Neural crest cell (in vitro differentiated cells): ENCODE measurements around the gene KCTD17. TPM values are rescaled to one million over a fixed set of nuclear protein-coding genes. Genes with fewer than 3 reads are reported as not detected.

Experiments used
- DNase-seq: peaks from one replicate; pipeline ENCODE4 v3.0.0; 2021; ENCODE audit warnings: low read depth, mixed read lengths, low spot score
- H3K27ac Mint-ChIP-seq: one replicate; pipeline ENCODE4 v1.8.0; 2021; ENCODE audit warnings: mild to moderate bottlenecking, mixed read lengths; ENCODE audit not compliant: unreplicated experiment
- H3K27me3 Mint-ChIP-seq: 2 replicates; pipeline ENCODE4 v1.8.0; 2021; ENCODE audit warnings: low read depth, mild to moderate bottlenecking, mixed read lengths
- H3K36me3 Mint-ChIP-seq: 2 replicates; pipeline ENCODE4 v1.8.0; 2021; ENCODE audit warnings: low read depth, mild to moderate bottlenecking, mixed read lengths
- H3K4me1 Mint-ChIP-seq: 2 replicates; pipeline ENCODE4 v1.8.0; 2021; ENCODE audit warnings: mixed read lengths
- H3K4me3 Mint-ChIP-seq: one replicate; pipeline ENCODE4 v1.8.0; 2021; ENCODE audit warnings: mild to moderate bottlenecking, mixed read lengths
- H3K9me3 Mint-ChIP-seq: 2 replicates; pipeline ENCODE4 v1.8.0; 2021; ENCODE audit warnings: mixed read lengths
- long read RNA-seq: library from polyadenylated mRNA; unstranded; transcript quantifications from one replicate; pipeline ENCODE4 v2.0.0, GENCODE V29; 2020
- total RNA-seq: library from RNA; stranded (reverse); gene quantifications from 2 replicates; pipeline ENCODE4 v1.2.1, GENCODE V29; 2021
- TF ChIP-seq, protein P1 (sequence below): fragments of 200-600 bp; sonication (generic); conservative IDR thresholded peaks from 2 replicates; pipeline ENCODE4 v1.5.0; 2021; ENCODE audit warnings: antibody characterized with exemption, mild to moderate bottlenecking

KCTD17 gene, protein sequence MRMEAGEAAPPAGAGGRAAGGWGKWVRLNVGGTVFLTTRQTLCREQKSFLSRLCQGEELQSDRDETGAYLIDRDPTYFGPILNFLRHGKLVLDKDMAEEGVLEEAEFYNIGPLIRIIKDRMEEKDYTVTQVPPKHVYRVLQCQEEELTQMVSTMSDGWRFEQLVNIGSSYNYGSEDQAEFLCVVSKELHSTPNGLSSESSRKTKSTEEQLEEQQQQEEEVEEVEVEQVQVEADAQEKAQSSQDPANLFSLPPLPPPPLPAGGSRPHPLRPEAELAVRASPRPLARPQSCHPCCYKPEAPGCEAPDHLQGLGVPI
- total RNA-seq: 85.7 and 95.8 TPM in 2 replicates
- long read RNA-seq: 0 reads

- TF ChIP-seq, protein P1, sequence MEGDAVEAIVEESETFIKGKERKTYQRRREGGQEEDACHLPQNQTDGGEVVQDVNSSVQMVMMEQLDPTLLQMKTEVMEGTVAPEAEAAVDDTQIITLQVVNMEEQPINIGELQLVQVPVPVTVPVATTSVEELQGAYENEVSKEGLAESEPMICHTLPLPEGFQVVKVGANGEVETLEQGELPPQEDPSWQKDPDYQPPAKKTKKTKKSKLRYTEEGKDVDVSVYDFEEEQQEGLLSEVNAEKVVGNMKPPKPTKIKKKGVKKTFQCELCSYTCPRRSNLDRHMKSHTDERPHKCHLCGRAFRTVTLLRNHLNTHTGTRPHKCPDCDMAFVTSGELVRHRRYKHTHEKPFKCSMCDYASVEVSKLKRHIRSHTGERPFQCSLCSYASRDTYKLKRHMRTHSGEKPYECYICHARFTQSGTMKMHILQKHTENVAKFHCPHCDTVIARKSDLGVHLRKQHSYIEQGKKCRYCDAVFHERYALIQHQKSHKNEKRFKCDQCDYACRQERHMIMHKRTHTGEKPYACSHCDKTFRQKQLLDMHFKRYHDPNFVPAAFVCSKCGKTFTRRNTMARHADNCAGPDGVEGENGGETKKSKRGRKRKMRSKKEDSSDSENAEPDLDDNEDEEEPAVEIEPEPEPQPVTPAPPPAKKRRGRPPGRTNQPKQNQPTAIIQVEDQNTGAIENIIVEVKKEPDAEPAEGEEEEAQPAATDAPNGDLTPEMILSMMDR: no peak
- H3K36me3 Mint-ChIP-seq: peaks cover 2% of the 10 kb centered on the region
- peak; percentile 51 for DNase-seq
- peak within 1 kb of the TSS; percentile 90 for H3K27ac Mint-ChIP-seq
- H3K4me1 Mint-ChIP-seq: peaks cover 8% of the 10 kb centered on the region
- H3K9me3 Mint-ChIP-seq: no peaks in the 10 kb centered on the region
- no peaks in the 10 kb centered on the region for H3K27me3 Mint-ChIP-seq
- peak within 1 kb of the TSS; percentile 89 for H3K4me3 Mint-ChIP-seq
Observed at GRCh38 chr22:37051391-37052385, at the start of gene KCTD17. KCTD17 (plus strand) TSS chr22:37051742; CDS start chr22:37051761, 19 bp downstream.

DNA sequence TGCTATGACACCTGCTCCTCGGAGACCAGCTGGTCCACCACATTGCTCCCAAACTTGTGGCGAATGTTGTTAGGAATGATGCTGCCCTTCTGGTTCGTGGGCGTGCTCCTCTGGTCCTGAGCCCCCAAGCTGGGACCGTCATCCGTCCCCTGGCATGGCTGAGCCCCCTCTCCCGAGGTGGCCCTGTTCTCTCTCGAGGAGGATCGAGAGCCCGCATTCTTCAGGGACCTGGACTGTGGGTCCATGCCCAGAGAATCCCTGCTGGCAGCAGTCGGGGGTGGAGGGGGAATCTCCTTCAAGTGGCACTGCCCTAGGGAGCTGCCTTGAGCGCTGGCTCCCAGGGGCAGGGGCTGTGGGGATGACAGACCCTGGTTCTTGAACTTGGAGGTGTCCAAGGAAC is 49.7 kb upstream of the KCTD17 start:
- TF ChIP-seq, protein P1: no peak
- Mint-ChIP-seq H3K27ac (no peak overlapping the region), H3K27me3 (peaks cover 7% of the 10 kb centered on the region), H3K4me1 (no peaks in the 10 kb centered on the region), H3K9me3 (no peaks in the 10 kb centered on the region), H3K36me3 (no peaks in the 10 kb centered on the region), H3K4me3 (no peak overlapping the region)
- no peak for DNase-seq

DNA sequence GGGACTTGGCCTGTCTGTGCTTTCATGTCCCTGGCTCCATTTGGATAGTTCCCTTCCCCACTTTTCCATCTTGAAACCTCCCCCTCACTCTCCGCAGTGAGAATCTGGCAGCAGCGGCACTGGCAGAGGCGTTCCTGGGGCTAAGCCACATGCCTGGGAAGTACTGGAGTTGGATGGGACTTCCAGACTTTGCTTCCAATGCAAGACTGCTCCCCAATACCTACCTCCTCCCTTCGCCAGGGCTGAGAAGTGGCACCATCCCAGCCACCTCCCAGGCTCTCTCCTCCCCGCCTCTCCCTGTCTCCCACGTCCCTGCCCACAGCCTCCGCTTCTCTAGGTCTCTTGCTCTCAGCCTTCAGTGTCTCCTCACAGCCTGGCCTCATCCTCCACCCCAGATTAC is 48.9 kb upstream of the KCTD17 start:
- Mint-ChIP-seq H3K4me1 (peaks cover 1% of the 10 kb centered on the region), H3K9me3 (no peaks in the 10 kb centered on the region), H3K27ac (no peak overlapping the region), H3K36me3 (no peaks in the 10 kb centered on the region), H3K4me3 (no peak overlapping the region), H3K27me3 (peaks cover 2% of the 10 kb centered on the region)
- DNase-seq: no peak
- TF ChIP-seq, protein P1: no peak

GRCh38 chr22:37007651-37008050 is 43.9 kb upstream of the KCTD17 start:
- Mint-ChIP-seq H3K4me1 (peaks cover 7% of the 10 kb centered on the region), H3K4me3 (no peak overlapping the region), H3K36me3 (no peaks in the 10 kb centered on the region), H3K27me3 (no peaks in the 10 kb centered on the region), H3K27ac (no peak overlapping the region), H3K9me3 (no peaks in the 10 kb centered on the region)
- no peak for DNase-seq
- TF ChIP-seq, protein P1: no peak

DNA sequence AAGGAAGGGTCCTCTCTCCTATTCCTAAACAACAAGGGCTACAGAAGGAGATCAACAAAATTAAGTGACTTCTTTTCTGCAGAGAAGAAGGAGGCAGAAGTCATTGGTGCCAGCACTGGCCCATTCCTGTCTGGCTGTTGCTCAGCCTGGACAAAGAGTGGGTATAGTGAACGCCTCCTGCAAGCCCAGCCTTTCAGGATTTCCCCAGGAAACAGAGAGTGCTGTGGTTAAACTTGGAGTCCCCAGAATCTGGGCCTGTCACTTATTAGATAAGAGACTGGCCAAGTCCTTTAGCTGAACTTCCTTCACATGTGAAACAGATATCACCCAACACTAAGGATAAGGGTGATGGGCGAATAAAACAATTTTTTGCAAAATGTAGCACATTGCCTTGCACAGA is 43.2 kb upstream of the KCTD17 start:
- TF ChIP-seq, protein P1: no peak
- H3K4me1 Mint-ChIP-seq: peaks cover 7% of the 10 kb centered on the region
- H3K27ac Mint-ChIP-seq: no peak overlapping the region
- H3K27me3 Mint-ChIP-seq: no peaks in the 10 kb centered on the region
- H3K36me3 Mint-ChIP-seq: no peaks in the 10 kb centered on the region
- DNase-seq: no peak
- no peak overlapping the region for H3K4me3 Mint-ChIP-seq
- no peaks in the 10 kb centered on the region for H3K9me3 Mint-ChIP-seq
